22Rv1 (cell line): Measurements from ENCODE around the gene SOSTDC1.

Source experiments
- CTCF ChIP-seq: fragments of 450-650 bp; IDR thresholded peaks from 2 replicates; pipeline ENCODE4 v1.5.1; 2017; ENCODE audit warnings: mild to moderate bottlenecking
- ZFX ChIP-seq: fragments of 450-650 bp; IDR thresholded peaks from 2 replicates; pipeline ENCODE4 v1.6.1; 2017; ENCODE audit warnings: antibody characterized with exemption, borderline replicate concordance

- TF ChIP-seq CTCF (no peak), ZFX (no peak)
Measured at GRCh38 chr7:16460789-16461493, 4.6 kb downstream of the SOSTDC1 start.
